Prostate gland (tissue), 2 donors: Measurements from ENCODE around the gene RCAN2. TPM values are rescaled to one million over a fixed set of nuclear protein-coding genes. Genes with fewer than 3 reads are reported as not detected.

Experiments used
- DNase-seq: peaks from one replicate; pipeline ENCODE4 v3.0.0-alpha.2; 2019; ENCODE audit warnings: low spot score
- H3K27ac ChIP-seq, 2 donors: fragments of 200-600 bp; sonication (generic); 2 replicates each; pipeline ENCODE4 v1.5.1; 2017 to 2019
- H3K27me3 ChIP-seq: fragments of 200-600 bp; sonication (generic); replicated peaks from 2 replicates; pipeline ENCODE4 v1.5.1; 2019; ENCODE audit not compliant: insufficient read depth
- H3K36me3 ChIP-seq, 2 donors: fragments of 200-600 bp; sonication (generic); 1 replicate in 1 of 2; 2 replicates in 1 of 2; pipeline versions ENCODE4 v1.5.1 to v1.8.1; 2017 to 2019
- H3K4me1 ChIP-seq: fragments of 200-600 bp; sonication (generic); replicated peaks from 2 replicates; pipeline ENCODE4 v1.5.1; 2019
- H3K4me3 ChIP-seq, 2 donors: fragments of 200-600 bp; sonication (generic); 2 replicates each; pipeline ENCODE4 v1.5.1; 2017 to 2019
- H3K9me3 ChIP-seq: fragments of 200-600 bp; sonication (generic); 2 replicates; pipeline ENCODE4 v1.5.1; 2017
- CTCF ChIP-seq, 4 experiments: fragments of 200-600 bp in 2 of 4; fragments of 450-650 bp in 2 of 4; sonication (generic) in 2 of 4; IDR thresholded peaks; 1 replicate in 3 of 4; 2 replicates in 1 of 4; pipeline ENCODE4 v1.5.1; 2016 to 2019; ENCODE audit warnings: antibody characterized with exemption in 4 of 4, mild to moderate bottlenecking in 2 of 4, moderate library complexity in 2 of 4
- POLR2A ChIP-seq: fragments of 450-650 bp; IDR thresholded peaks from one replicate; pipeline ENCODE4 v1.6.1; 2016; ENCODE audit warnings: antibody characterized with exemption, mild to moderate bottlenecking
- POLR2AphosphoS5 ChIP-seq: sonication (generic); formaldehyde crosslinking; IDR thresholded peaks from one replicate; pipeline ENCODE4 v1.6.1; 2017; ENCODE audit warnings: antibody characterized with exemption
- WGBS: methylation state at CpG from one replicate; pipeline ENCODE4 v1.1.5; 2018; 5-methylcytosine and 5-hydroxymethylcytosine counted together
- intact Hi-C: fragments of 100-400 bp; cut with DNase I; formaldehyde crosslinking; loops from one replicate; pipeline ENCODE4 v1.14.2; 2022
- total RNA-seq, 2 donors: library from RNA; depleted of rRNA; stranded (reverse); fragments of >200 nt; gene quantifications; one replicate each; pipeline ENCODE4 v1.1.0, GENCODE V29; 2016

RCAN2 gene
- total RNA-seq, 2 donors from 2014 or later = 12.3 to 14.2 TPM

GRCh38 chr6:46500382-46500781 is 9.1 kb upstream of the RCAN2 start:
- H3K36me3 ChIP-seq = no peaks in the 10 kb centered on the region
- H3K4me1 ChIP-seq = no peaks in the 10 kb centered on the region
- no peak overlapping the region for H3K27ac ChIP-seq
- H3K4me3 ChIP-seq = no peak overlapping the region
- no peaks in the 10 kb centered on the region for H3K27me3 ChIP-seq
- H3K9me3 ChIP-seq = no peaks in the 10 kb centered on the region
- TF ChIP-seq POLR2AphosphoS5 (no peak), CTCF (IDR thresholded peaks at IDR 0.05) (no peak), POLR2A (no peak)
- no peak for DNase-seq
- intact Hi-C loops = loop anchor here (10.0 kb wide), 1 partner anchor 84 kb away; no protein-coding TSS in a partner anchor

GRCh38 chr6:46491628-46492547 is 639 bp upstream of the RCAN2 start:
- Histone ChIP-seq H3K4me3 (peak overlapping the region; percentile 50 to 64), H3K27ac (peak overlapping the region; percentile 67 to 78), H3K36me3 (no peaks in the 10 kb centered on the region), H3K27me3 (no peaks in the 10 kb centered on the region), H3K4me1 (no peaks in the 10 kb centered on the region), H3K9me3 (no peaks in the 10 kb centered on the region)
- TF ChIP-seq CTCF (IDR thresholded peaks at IDR 0.05) = peak in 3 of 4 experiments; percentile 56 to 74 (median 60)
- TF ChIP-seq POLR2AphosphoS5 = no peak
- WGBS = 5% methylated on average over 30 of the region's 30 CpGs
- intact Hi-C loops = loop anchor here (2.0 to 5.0 kb wide), 2 partner anchors 71 to 135 kb away; no protein-coding TSS in a partner anchor
- DNase-seq = peak; percentile 32

DNA sequence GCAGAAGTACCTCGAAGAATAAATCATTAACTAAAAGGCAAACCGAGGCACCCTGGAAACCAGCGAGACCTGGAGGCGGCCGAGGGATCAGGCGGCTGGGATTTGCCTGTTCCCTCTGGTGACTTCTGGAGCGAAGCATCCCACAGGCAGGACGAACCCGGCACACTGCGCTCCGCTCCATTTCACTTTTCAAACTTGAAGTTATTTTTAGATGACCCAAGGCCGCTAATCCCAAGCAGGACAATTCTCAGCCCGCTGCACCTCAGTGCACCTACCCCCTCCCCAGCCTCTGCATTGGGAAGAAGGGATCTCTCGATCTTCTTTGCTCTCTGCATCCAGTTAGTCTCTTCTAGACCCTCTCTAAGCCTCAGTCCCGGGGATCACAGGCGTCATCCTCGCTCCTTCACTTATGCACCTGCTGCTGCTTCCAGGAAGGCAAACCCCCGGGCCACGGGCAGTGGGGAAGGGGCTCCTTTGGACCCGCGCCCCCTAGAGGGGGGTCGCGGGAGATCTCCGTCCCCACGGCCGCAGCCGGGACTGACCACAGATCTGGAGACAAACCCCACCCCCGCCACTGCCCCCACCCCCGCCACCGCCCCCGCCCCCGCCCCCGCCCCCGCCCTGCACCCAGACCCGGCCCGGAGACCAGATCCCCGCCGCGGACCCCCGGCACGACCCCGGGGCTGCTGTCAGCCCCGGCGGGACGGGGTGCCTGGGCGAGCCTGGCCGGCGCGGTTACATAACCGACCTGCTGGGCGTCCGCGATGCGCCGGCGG is 636 bp downstream of the RCAN2 start:
- no peak for TF ChIP-seq POLR2A
- no peak for TF ChIP-seq CTCF (IDR thresholded peaks at IDR 0.05)
- no peak for TF ChIP-seq POLR2AphosphoS5
- DNase-seq = no peak
- no peaks in the 10 kb centered on the region for H3K9me3 ChIP-seq
- peak overlapping the region; percentile 50 to 64 for H3K4me3 ChIP-seq
- H3K27me3 ChIP-seq = no peaks in the 10 kb centered on the region
- H3K36me3 ChIP-seq = no peaks in the 10 kb centered on the region
- intact Hi-C loops = loop anchor here (2.0 to 5.0 kb wide), 2 partner anchors 70 to 137 kb away; no protein-coding TSS in a partner anchor
- H3K4me1 ChIP-seq = no peaks in the 10 kb centered on the region
- H3K27ac ChIP-seq = peak overlapping the region; percentile 67 to 78
- 3% methylated on average over 23 of the region's 56 CpGs for WGBS

DNA sequence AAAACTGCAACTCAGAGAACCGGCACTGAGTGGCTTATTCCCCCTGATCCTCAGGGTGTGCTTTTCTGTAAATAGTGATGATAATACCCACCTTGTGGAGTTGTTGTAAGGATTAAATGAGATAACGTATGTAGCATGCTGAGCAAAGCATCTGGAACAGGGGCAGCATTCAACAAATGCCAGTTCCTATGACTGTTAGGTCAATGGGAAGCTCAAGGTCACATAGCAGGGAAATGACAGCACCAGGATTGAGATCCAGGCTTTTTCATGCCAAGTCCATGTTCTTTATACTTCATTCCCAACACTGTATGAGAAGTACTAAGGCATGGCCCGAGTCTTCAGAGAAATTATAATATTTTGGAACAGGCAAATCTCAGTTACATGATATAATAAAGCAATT is 5.1 kb downstream of the RCAN2 start:
- no peaks in the 10 kb centered on the region for H3K4me1 ChIP-seq
- 81% methylated on average over 3 of the region's 3 CpGs for WGBS
- TF ChIP-seq POLR2AphosphoS5 = no peak
- TF ChIP-seq POLR2A = no peak
- no peak for TF ChIP-seq CTCF (IDR thresholded peaks at IDR 0.05)
- intact Hi-C loops = no loop called here
- no peaks in the 10 kb centered on the region for H3K36me3 ChIP-seq
- no peaks in the 10 kb centered on the region for H3K9me3 ChIP-seq
- no peaks in the 10 kb centered on the region for H3K27me3 ChIP-seq
- DNase-seq = no peak
- no peak overlapping the region for H3K27ac ChIP-seq
- H3K4me3 ChIP-seq = no peak overlapping the region
